ENCODE data around the gene CX3CR1. TPM values are rescaled to one million over a fixed set of nuclear protein-coding genes. Genes with fewer than 3 reads are reported as not detected.

Gene CX3CR1
- total and polyA plus RNA-seq, 10 of the 15 experiments (the other 5 are each of a cell fraction or from before 2014, with no cell fraction given), result 0.05 to 0.53 (median 0.15) TPM

DNA sequence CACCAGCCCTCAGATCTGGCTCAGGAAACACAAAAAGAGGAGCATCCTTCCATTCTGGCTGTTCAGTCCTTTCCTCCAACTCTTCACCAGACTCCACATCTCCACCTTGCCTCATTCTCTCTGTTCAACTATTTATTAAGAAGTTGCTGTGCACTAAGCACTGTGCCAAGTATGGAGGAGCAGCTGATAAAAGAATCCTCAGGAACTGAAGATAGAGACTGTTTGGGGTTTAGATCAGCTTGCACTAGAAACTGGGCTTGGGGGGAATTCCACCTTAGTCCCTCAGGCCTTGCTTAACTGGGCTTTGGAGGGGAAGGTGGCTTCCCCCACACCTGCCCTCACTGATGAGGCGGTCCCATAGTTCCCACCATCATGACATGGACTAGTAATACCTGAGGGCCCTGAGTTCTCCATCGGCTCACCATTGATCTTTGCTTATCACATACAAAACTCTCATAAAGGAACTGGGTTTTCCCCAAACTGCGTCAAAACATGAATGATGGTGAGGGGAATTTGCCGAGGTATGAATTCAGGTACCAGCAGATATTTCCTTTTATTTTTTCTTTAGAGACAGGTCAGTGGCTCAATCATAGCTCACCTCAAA is 48.0 kb upstream of the CX3CR1 start (continued):
- TF ChIP-seq PKNOX1 (IDR thresholded peaks at IDR 0.05), result peak; percentile 36; the same call in 1 of the 2 replicates
- no peak for TF ChIP-seq SUZ12 (IDR thresholded peaks at IDR 0.05; ENCODE audit: unreplicated experiment)
- peak; percentile 82 for TF ChIP-seq BCL3 (IDR thresholded peaks at IDR 0.05; ENCODE audit: borderline replicate concordance, insufficient read depth, low read depth, low read length, poor library complexity, severe bottlenecking)
- TF ChIP-seq ATF2 (IDR thresholded peaks at IDR 0.05; ENCODE audit: low read length), result peak; percentile 78
- TF ChIP-seq YY1 (IDR thresholded peaks at IDR 0.05; ENCODE audit: low read depth, low read length), result 0 out of 2 replicates have a peak, but pooled peaks have one; percentile 7
- peak; percentile 62; the same call in 1 of the 2 replicates for TF ChIP-seq TCF12 (IDR thresholded peaks at IDR 0.05; ENCODE audit: low read depth, low read length)
- TF ChIP-seq PAX5 (IDR thresholded peaks at IDR 0.05; ENCODE audit: borderline replicate concordance, low read depth, low read length), result peak; percentile 60; the same call in 1 of the 2 replicates
- TF ChIP-seq CHD2 (IDR thresholded peaks at IDR 0.05; ENCODE audit: borderline replicate concordance, low read depth, low read length), result 0 out of 2 replicates have a peak, but pooled peaks have one; percentile 15
- TF ChIP-seq ZNF274 (IDR thresholded peaks at IDR 0.05; ENCODE audit: insufficient read depth, insufficient read length), result no peak
- 0 out of 2 replicates have a peak, but pooled peaks have one; percentile 12 for TF ChIP-seq SMC3 (IDR thresholded peaks at IDR 0.05; ENCODE audit: borderline replicate concordance, low read length)
- peak; percentile 67; the same call in 1 of the 2 replicates for TF ChIP-seq EED (IDR thresholded peaks at IDR 0.05; ENCODE audit: low read depth)
- TF ChIP-seq HCFC1 (IDR thresholded peaks at IDR 0.05; ENCODE audit: low read length), result no peak
- TF ChIP-seq TCF7 (IDR thresholded peaks at IDR 0.05; ENCODE audit: borderline replicate concordance), result 0 out of 2 replicates have a peak, but pooled peaks have one; percentile 14
- peak; percentile 83; the same call in 1 of the 2 replicates for TF ChIP-seq RELB (IDR thresholded peaks at IDR 0.05; ENCODE audit: low read depth)
- TF ChIP-seq NFXL1 (IDR thresholded peaks at IDR 0.05; ENCODE audit: borderline replicate concordance), result no peak
- peak; percentile 71; the same call in 1 of the 2 replicates for TF ChIP-seq FOXM1 (IDR thresholded peaks at IDR 0.05; ENCODE audit: low read depth, low read length)
- TF ChIP-seq RUNX3 (IDR thresholded peaks at IDR 0.05; ENCODE audit: low read length), result peak; percentile 66
- TF ChIP-seq NR2F1 (conservative IDR thresholded peaks at IDR 0.05), result 0 out of 2 replicates have a peak, but pooled peaks have one; percentile 26
- TF ChIP-seq NFIC (IDR thresholded peaks at IDR 0.05; ENCODE audit: low read depth, low read length), result peak; percentile 79
- no peak for TF ChIP-seq MYB (IDR thresholded peaks at IDR 0.05; ENCODE audit: borderline replicate concordance, low read depth, low read length)
